HL-60 (cell line): ENCODE results near the gene TIFAB.

ENCODE experiments used
- POLR2AphosphoS5 ChIP-seq: IDR thresholded peaks from 2 replicates; pipeline ENCODE4 v1.6.1; 2012; ENCODE audit warnings: low read depth
- TF ChIP-seq, protein P1 (sequence below): IDR thresholded peaks from 2 replicates; pipeline ENCODE4 v1.6.1; 2012; ENCODE audit warnings: low read depth; ENCODE audit not compliant: insufficient replicate concordance
- TF ChIP-seq, protein P2 (sequence below): IDR thresholded peaks from one replicate; pipeline ENCODE4 v1.5.1; 2011; ENCODE audit warnings: low read length, control low read depth, inconsistent platforms; ENCODE audit not compliant: insufficient read depth

DNA sequence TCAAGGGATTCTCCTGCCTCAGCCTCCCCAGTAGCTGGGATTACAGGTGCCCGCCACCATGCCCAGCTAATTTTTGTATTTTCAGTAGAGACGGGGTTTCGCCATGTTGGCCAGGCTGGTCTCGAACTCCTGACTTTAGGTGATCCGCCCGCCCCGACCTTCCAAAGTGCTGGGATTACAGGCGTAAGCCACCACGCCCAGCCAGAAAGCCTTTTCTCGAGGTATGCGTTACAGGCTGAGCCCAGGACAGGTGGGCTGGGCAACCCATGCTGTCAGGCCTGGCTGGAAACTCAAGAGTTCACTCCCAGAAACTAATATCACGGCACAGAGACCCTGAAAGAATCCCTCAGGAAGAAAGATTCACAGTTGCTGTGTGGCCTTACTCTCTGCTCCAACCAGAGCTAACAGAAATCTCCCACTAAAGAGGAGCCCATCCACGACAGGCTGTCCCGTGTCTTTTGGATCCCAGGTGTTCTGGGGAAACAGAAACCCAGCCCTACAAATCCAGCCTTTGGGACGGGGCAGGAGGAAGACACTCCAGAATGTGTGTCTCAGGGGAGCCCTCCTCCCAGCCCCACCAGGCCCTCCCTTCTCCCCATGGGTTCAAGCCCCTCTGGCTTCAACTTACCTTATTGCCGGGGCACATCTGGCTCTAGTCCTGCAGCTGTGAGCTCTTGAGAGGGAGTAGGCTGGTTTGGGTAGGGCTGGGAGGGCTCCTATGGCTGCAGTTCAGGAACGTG lies 400 bp downstream of the TIFAB start:
- TF ChIP-seq, protein P1, sequence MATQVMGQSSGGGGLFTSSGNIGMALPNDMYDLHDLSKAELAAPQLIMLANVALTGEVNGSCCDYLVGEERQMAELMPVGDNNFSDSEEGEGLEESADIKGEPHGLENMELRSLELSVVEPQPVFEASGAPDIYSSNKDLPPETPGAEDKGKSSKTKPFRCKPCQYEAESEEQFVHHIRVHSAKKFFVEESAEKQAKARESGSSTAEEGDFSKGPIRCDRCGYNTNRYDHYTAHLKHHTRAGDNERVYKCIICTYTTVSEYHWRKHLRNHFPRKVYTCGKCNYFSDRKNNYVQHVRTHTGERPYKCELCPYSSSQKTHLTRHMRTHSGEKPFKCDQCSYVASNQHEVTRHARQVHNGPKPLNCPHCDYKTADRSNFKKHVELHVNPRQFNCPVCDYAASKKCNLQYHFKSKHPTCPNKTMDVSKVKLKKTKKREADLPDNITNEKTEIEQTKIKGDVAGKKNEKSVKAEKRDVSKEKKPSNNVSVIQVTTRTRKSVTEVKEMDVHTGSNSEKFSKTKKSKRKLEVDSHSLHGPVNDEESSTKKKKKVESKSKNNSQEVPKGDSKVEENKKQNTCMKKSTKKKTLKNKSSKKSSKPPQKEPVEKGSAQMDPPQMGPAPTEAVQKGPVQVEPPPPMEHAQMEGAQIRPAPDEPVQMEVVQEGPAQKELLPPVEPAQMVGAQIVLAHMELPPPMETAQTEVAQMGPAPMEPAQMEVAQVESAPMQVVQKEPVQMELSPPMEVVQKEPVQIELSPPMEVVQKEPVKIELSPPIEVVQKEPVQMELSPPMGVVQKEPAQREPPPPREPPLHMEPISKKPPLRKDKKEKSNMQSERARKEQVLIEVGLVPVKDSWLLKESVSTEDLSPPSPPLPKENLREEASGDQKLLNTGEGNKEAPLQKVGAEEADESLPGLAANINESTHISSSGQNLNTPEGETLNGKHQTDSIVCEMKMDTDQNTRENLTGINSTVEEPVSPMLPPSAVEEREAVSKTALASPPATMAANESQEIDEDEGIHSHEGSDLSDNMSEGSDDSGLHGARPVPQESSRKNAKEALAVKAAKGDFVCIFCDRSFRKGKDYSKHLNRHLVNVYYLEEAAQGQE: no peak
- TF ChIP-seq, protein P2, sequence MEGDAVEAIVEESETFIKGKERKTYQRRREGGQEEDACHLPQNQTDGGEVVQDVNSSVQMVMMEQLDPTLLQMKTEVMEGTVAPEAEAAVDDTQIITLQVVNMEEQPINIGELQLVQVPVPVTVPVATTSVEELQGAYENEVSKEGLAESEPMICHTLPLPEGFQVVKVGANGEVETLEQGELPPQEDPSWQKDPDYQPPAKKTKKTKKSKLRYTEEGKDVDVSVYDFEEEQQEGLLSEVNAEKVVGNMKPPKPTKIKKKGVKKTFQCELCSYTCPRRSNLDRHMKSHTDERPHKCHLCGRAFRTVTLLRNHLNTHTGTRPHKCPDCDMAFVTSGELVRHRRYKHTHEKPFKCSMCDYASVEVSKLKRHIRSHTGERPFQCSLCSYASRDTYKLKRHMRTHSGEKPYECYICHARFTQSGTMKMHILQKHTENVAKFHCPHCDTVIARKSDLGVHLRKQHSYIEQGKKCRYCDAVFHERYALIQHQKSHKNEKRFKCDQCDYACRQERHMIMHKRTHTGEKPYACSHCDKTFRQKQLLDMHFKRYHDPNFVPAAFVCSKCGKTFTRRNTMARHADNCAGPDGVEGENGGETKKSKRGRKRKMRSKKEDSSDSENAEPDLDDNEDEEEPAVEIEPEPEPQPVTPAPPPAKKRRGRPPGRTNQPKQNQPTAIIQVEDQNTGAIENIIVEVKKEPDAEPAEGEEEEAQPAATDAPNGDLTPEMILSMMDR: no peak
- TF ChIP-seq POLR2AphosphoS5: no peak
